Activated naive CD4-positive, alpha-beta T cell treated with Interleukin-2 at 50 U/mL for 16 hours (primary cell): ENCODE measurements around the gene FLT1.

Experiments used
- DNase-seq: peaks from one replicate; pipeline ENCODE4 v3.0.0-alpha.2; 2020

FLT1 gene

GRCh38 chr13:28379371-28380083, 115.4 kb downstream of the FLT1 start:
- no peak for DNase-seq

GRCh38 chr13:28376604-28377003, 118.3 kb downstream of the FLT1 start:
- no peak for DNase-seq

- DNase-seq: no peak
Observed at GRCh38 chr13:28375250-28375930, 119.5 kb downstream of the FLT1 start.

DNA sequence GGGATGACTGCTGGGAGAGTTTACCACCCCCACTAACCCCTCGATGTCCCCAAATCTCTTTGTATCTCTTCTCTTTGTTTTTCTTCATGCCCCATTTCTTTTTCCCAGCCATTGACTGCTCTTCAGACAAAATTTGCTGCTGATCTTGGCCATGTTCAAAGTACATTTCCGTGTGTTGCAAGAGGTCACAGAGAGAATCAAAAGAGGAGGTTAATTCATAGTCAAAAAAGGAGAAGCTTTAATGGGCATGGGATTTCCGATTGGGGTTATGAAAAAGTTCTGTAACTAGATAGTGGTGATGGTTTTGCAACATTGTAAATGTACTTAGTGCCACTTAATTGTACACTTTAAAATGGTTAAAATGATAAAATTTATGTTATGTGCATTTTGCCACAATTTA, 121.1 kb downstream of the FLT1 start:
- no peak for DNase-seq

- DNase-seq: no peak
Observed at GRCh38 chr13:28370448-28370847, 124.5 kb downstream of the FLT1 start.

GRCh38 chr13:28358708-28359107, 136.2 kb downstream of the FLT1 start:
- DNase-seq: no peak

DNA sequence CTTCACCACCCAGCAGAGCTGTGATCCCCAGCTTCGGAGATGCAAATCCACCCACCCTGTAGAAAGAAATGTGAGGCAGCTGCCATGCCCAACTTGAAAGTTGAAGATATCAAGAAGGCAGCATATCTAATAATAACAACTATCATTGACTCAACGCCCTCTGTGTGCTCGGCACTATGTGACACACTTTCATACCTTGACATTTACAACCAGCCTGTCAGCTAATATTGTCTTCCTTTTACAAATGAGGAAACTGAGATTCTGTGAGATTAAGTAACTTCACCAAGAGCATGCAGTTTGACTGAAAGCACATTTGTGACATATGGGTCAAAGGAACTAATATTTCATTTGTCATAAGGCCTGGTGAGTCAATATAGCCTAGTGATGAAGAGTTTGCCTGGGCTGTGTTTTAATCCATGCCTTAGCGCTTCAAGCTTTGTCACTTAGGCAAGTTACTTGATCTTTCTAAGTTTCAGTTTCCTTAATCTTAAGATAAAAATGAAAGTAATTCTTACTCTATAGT, 137.0 kb downstream of the FLT1 start:
- no peak for DNase-seq

- no peak for DNase-seq
Observed at GRCh38 chr13:28357247-28357825, 137.6 kb downstream of the FLT1 start.

- no peak for DNase-seq
Observed at GRCh38 chr13:28356561-28357021, 138.3 kb downstream of the FLT1 start.

DNA sequence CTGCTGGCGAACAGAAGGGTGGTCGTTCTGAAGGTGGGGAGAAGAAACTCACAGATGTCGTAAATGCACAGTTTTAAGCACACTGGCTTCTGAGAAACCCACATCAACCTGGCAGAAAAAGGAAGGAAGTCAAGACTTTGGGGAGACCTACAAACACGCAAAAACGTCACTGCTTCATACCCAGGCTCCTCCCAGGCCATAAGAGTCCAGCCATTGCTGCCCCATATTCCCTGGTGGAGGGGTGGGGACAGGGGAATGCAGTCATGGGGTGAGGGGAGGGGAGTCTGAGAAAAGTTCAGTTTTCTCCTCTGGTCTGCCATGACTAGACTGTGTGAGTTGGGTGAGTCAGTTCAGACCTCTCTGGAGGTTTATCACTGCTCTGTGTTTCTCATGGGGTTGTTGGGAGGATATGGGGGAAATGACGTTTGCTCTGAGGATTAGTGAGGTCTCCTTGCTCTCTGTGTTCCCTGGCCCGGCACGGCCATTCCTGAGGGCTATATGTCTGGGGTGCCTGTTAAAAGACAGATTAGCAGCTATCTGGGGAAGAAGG, 139.0 kb downstream of the FLT1 start:
- DNase-seq: no peak

- DNase-seq: no peak
Observed at GRCh38 chr13:28355046-28355821, 139.7 kb downstream of the FLT1 start.

GRCh38 chr13:28353679-28354078, 141.2 kb downstream of the FLT1 start:
- no peak for DNase-seq

- DNase-seq: no peak
Observed at GRCh38 chr13:28349907-28350654, 144.8 kb downstream of the FLT1 start.

DNA sequence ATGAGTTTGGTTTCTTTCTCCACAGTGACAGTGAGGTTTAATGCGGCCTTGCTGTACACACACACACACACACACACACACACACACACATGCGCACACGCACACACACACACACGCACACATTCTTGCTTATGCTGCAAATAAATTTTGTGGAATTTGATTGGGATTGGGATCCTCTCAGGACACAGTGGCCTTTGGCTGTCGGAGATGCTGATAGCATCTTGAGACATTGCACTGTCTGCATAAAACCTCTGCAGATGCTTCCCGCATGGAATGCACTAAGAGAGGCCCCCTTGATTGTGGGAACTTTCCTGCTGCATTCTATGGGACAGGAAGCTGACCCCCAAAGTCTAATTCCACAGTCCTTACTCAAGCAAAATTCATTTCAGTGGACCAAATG, 145.6 kb downstream of the FLT1 start:
- DNase-seq: no peak

DNA sequence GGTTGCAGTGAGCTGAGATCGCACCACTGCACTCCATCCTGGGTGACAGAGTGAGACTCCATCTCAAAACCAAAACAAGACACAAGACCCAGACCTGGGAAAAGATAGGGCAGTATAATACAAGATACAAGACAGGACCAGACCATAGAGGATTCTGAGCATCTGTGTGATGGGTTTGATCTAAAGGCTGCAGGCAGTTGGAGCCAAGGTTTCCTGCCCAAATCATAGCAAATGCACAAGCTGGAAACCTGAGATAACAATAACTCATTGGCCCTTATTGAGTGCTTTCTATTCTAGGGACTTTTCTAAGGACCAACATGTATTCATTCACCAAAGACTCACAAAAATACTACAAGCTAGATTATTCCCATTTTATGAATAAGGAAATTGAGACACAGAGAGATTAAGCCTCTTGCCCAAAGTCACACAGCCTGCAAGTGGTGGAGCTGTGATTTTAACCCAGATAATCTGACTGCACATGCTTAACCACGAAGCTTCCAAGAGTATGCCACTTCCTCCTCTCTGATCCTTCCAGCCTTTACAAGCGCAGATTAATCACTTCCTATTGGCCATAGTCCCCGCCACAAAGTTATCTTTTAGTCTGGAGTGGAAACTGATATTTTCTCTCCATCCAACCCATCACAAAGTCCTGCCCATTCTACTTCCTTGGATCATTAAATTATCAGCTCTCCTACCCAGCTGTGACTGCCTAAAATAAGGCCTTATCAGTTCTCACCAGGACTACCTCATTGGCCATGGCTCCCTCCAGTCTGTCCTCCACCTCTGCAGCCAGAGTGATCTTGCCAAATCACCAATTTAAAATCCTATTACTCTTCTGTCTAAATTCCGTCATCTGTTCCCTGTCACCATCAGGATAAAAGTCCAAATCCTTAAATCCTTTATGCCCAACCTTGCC, 147.2 kb downstream of the FLT1 start:
- no peak for DNase-seq

DNA sequence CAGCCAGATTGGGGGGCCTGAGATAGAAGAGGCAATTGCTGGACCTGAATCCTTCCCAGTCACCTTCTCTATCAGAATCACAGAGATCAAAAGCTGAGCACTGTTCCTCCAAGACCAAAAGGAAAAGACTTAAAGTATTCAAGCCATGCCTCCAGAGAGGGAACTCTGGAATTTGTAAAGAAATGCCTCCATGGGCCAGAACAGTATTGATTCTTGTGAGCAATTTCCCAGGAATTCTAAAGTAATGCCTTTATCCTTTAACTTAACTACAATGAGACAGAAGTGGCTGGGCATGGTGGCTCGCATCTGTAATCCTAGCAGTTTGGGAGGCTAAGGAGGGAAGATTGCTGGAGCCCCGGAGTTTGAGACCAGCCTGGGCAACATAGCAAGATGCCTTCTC, 148.8 kb downstream of the FLT1 start:
- no peak for DNase-seq

GRCh38 chr13:28344163-28344562, 150.8 kb downstream of the FLT1 start:
- no peak for DNase-seq

GRCh38 chr13:28342251-28342650, 152.7 kb downstream of the FLT1 start:
- no peak for DNase-seq

DNA sequence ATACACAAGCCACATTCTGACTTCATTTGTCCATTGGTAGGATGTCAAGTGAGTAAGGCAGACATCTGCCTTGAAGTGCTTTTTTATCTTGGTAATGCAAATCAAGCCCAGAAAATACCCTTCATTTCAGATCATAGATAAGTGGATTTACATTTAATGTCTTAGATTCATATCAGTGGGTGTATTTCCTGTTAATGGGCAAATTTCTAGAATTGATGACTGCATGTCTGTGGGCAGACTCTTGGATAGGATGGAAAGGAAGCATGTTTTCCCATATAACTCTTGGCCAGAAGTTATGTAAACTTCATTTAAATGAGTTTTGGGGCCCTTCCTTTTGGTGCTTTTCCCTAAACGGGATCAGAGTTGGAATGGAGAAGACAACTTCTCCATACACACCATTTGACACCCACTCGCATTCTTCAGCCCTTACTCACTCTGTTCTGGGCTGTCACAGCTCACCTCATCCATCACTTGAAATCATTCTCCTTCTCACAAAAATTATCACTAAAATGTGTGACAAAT, 154.6 kb downstream of the FLT1 start:
- DNase-seq: no peak

DNA sequence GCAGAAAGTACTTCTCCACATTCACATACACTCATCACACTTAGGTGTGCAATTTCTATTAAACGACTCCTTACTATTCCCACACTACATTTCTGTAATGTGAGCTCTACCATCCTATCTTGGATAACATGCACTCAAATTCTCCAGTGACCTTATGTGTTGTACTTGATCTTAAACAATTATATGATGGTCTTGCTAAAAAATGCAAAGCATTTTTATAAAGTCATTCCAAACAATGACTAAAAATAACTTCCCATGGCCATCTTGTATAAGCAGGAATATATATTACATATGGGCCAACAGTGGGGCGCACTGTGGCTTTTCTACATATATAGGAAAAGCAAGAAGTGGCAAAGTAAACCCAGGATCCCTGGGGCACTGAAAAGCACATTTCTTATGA, 155.5 kb downstream of the FLT1 start:
- DNase-seq: no peak

DNA sequence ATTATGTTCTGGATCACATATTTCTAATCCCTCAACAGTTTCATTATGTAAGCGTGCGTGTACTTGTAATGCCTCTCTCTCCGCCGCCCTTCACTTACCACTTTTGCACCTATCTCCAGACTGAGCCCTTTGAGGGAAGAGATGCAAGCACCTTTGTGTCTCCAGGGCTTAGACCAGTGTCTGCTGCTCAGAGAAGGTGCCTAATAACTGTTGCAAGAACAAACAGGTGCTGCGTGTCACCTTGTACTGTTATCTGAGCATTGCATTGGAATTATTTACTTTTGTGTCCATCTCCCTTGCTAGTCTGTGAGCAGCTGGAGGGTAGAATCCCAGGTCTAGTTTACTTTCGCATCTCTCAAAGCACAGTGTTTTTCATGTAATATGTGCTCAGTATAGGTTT, 156.2 kb downstream of the FLT1 start:
- DNase-seq: no peak
